WTC11 (cell line): Measurements from ENCODE around the gene GLOD4. TPM values are rescaled to one million over a fixed set of nuclear protein-coding genes. Genes with fewer than 3 reads are reported as not detected.

Source experiments
- ATAC-seq: fragments of 200-7000 bp; cut with Tn5 transposase; 2 replicates; pipeline ENCODE4 v1.10.0; 2021; ENCODE audit warnings: mild to moderate bottlenecking, moderate library complexity
- CTCF ChIA-PET: fragments of 300-600 bp; sonication (Branson Sonifier 250); formaldehyde crosslinking; loops from one replicate; lab custom pipeline; 2021; ENCODE audit warnings: antibody characterized with exemption; lab: Charles Lee
- POLR2A ChIA-PET: fragments of 350-600 bp; sonication (Branson Sonifier 250); formaldehyde crosslinking; loops from one replicate; lab custom pipeline; 2021; ENCODE audit warnings: antibody characterized with exemption; lab: Charles Lee
- DNase-seq: peaks from one replicate; pipeline ENCODE4 v3.0.0; 2021; ENCODE audit warnings: low spot score
- H3K27ac Mint-ChIP-seq: 2 replicates; pipeline ENCODE4 v1.8.0; 2021; ENCODE audit warnings: mixed read lengths
- H3K27me3 Mint-ChIP-seq: 2 replicates; pipeline ENCODE4 v1.8.0; 2021; ENCODE audit warnings: low read depth, mild to moderate bottlenecking, moderate library complexity, mixed read lengths
- H3K36me3 Mint-ChIP-seq: 2 replicates; pipeline ENCODE4 v1.8.0; 2021; ENCODE audit warnings: mixed read lengths
- H3K4me1 Mint-ChIP-seq: 2 replicates; pipeline ENCODE4 v1.8.0; 2022; ENCODE audit warnings: mixed read lengths
- H3K4me3 Mint-ChIP-seq: 2 replicates; pipeline ENCODE4 v1.8.0; 2021; ENCODE audit warnings: mild to moderate bottlenecking, moderate library complexity, mixed read lengths
- H3K9me3 Mint-ChIP-seq: 2 replicates; pipeline ENCODE4 v1.8.0; 2021; ENCODE audit warnings: mixed read lengths
- AFF4 ChIP-seq: sonication (generic); formaldehyde crosslinking; IDR thresholded peaks from 2 replicates; pipeline ENCODE4 v1.8.1; 2023; ENCODE audit warnings: mild to moderate bottlenecking, missing genetic modification reagents, borderline replicate concordance
- AR ChIP-seq: fragments of 250-450 bp; sonication (Bioruptor Pico); IDR thresholded peaks from 2 replicates; pipeline ENCODE4 v1.9.0; 2021; ENCODE audit warnings: mild to moderate bottlenecking
- ATF1 ChIP-seq: sonication (generic); formaldehyde crosslinking; IDR thresholded peaks from 2 replicates; pipeline ENCODE4 v1.8.1; 2023; ENCODE audit warnings: mild to moderate bottlenecking, moderate library complexity, missing genetic modification reagents
- CDX4 ChIP-seq: fragments of 250-450 bp; sonication (Bioruptor Pico); IDR thresholded peaks from 2 replicates; pipeline ENCODE4 v1.9.0; 2021; ENCODE audit warnings: moderate library complexity, mild to moderate bottlenecking, inconsistent platforms, borderline replicate concordance
- CTCF ChIP-seq: fragments of 200-600 bp; IDR thresholded peaks from 2 replicates; pipeline ENCODE4 v1.8.0; 2022; ENCODE audit warnings: antibody characterized with exemption
- E2F1 ChIP-seq: sonication (generic); formaldehyde crosslinking; IDR thresholded peaks from 2 replicates; pipeline ENCODE4 v1.8.0; 2022; ENCODE audit warnings: mild to moderate bottlenecking, missing genetic modification reagents
- E2F4 ChIP-seq: sonication (generic); formaldehyde crosslinking; IDR thresholded peaks from 2 replicates; pipeline ENCODE4 v1.8.1; 2022; ENCODE audit warnings: low read depth, mild to moderate bottlenecking, moderate library complexity, missing genetic modification reagents, borderline replicate concordance
- MLX ChIP-seq: sonication (generic); formaldehyde crosslinking; IDR thresholded peaks from 2 replicates; pipeline ENCODE4 v1.8.1; 2023; ENCODE audit warnings: mild to moderate bottlenecking, missing genetic modification reagents, moderate library complexity
- NFATC4 ChIP-seq: fragments of 250-450 bp; sonication (Bioruptor Pico); IDR thresholded peaks from 2 replicates; pipeline ENCODE4 v1.9.0; 2021; ENCODE audit warnings: mild to moderate bottlenecking
- NFYB ChIP-seq: sonication (generic); formaldehyde crosslinking; conservative IDR thresholded peaks from 2 replicates; pipeline ENCODE4 v1.8.0; 2022; ENCODE audit warnings: low read depth, missing genetic modification reagents
- SMAD4 ChIP-seq: sonication (generic); formaldehyde crosslinking; IDR thresholded peaks from 2 replicates; pipeline ENCODE4 v1.8.0; 2022; ENCODE audit warnings: mild to moderate bottlenecking, missing genetic modification reagents
- USF1 ChIP-seq: sonication (generic); formaldehyde crosslinking; IDR thresholded peaks from 2 replicates; pipeline ENCODE4 v1.8.0; 2022; ENCODE audit warnings: mild to moderate bottlenecking, missing genetic modification reagents
- ZNF232 ChIP-seq: sonication (generic); formaldehyde crosslinking; IDR thresholded peaks from 2 replicates; pipeline ENCODE4 v1.8.0; 2022; ENCODE audit warnings: mild to moderate bottlenecking, missing genetic modification reagents
- ZNF317 ChIP-seq: sonication (generic); formaldehyde crosslinking; IDR thresholded peaks from 2 replicates; pipeline ENCODE4 v1.8.1; 2023; ENCODE audit warnings: low read depth, mild to moderate bottlenecking, moderate library complexity, missing genetic modification reagents, borderline replicate concordance
- ZNF512 ChIP-seq: sonication (generic); formaldehyde crosslinking; IDR thresholded peaks from 2 replicates; pipeline ENCODE4 v1.8.1; 2022; ENCODE audit warnings: missing genetic modification reagents, borderline replicate concordance
- total RNA-seq: library from RNA; stranded (reverse); gene quantifications from 3 replicates; pipeline ENCODE4 v1.2.3, GENCODE V29; 2021

GLOD4 gene
- total RNA-seq, 1 experiment from 2014 or later = 69.0 TPM

GRCh38 chr17:751269-752001, 30.6 kb downstream of the GLOD4 start (continued):
- no peak for TF ChIP-seq SMAD4 (CRISPR knock-in tag)
- TF ChIP-seq NFATC4 (CRISPR knock-in tag) = no peak
- TF ChIP-seq ATF1 (CRISPR knock-in tag) = no peak
- no peak for TF ChIP-seq E2F4 (CRISPR knock-in tag)
- TF ChIP-seq USF1 (CRISPR knock-in tag) = peak; percentile 44; the same call in 1 of the 2 replicates
- TF ChIP-seq CDX4 (CRISPR knock-in tag) = no peak

GRCh38 chr17:750431-751037, 31.5 kb downstream of the GLOD4 start:
- peaks cover 17% of the 10 kb centered on the region for H3K4me1 Mint-ChIP-seq
- peak overlapping the region; percentile 94 for H3K4me3 Mint-ChIP-seq
- H3K27me3 Mint-ChIP-seq = no peaks in the 10 kb centered on the region
- peaks cover 29% of the 10 kb centered on the region for H3K9me3 Mint-ChIP-seq
- ATAC-seq (no peak), DNase-seq (no peak)
- no peak overlapping the region for H3K27ac Mint-ChIP-seq
- peaks cover 55% of the 10 kb centered on the region for H3K36me3 Mint-ChIP-seq
- ChIA-PET CTCF (interaction anchor here (1.1 to 1.7 kb wide), 2 partner anchors 229 to 246 kb away, joined by 4 to 7 read pairs; partner anchors contain the start of genes NXN and TIMM22), POLR2A (interaction anchor here (0.5 to 0.6 kb wide), 2 partner anchors 160 to 224 kb away, joined by 3 to 5 read pairs; no protein-coding TSS in a partner anchor)
- no peak for TF ChIP-seq E2F1 (CRISPR knock-in tag)
- no peak for TF ChIP-seq ZNF317 (CRISPR knock-in tag)
- TF ChIP-seq ZNF232 = no peak
- no peak for TF ChIP-seq AFF4 (CRISPR knock-in tag)
- no peak for TF ChIP-seq ZNF512
- no peak for TF ChIP-seq NFYB (CRISPR knock-in tag)
- TF ChIP-seq MLX (CRISPR knock-in tag) = no peak
- TF ChIP-seq AR (CRISPR knock-in tag) = no peak
- no peak for TF ChIP-seq CTCF
